HG02840 (cell line): ENCODE data around the gene GGACT.

ENCODE experiments used
- ATAC-seq: cut with Tn5 transposase; IDR thresholded peaks from one replicate; pipeline ENCODE4 v1.9.1; 2021; ENCODE audit warnings: mild to moderate bottlenecking, moderate library complexity, moderate number of reproducible peaks; ENCODE audit not compliant: unreplicated experiment, low FRiP score

GGACT gene

DNA sequence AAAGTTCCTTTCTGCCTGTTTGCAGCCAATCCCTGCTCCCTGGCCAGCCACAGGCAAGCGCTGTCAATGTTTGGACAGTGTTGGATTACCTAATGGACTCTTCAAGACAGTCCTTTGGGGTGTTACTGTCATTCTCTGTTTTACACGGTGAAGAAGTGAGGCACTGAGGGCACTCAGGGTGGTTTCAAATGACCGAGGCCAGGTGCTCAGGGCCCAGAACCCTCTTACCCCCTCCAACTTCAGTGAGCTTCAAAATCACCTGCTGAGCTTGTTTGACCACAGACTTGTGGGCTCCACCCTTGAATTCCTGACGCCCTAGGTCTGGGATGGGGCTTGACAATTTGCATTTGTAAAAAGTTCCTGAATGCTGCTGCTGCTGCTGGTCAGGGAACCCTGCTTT lies 97.9 kb downstream of the GGACT start:
- no peak for ATAC-seq

DNA sequence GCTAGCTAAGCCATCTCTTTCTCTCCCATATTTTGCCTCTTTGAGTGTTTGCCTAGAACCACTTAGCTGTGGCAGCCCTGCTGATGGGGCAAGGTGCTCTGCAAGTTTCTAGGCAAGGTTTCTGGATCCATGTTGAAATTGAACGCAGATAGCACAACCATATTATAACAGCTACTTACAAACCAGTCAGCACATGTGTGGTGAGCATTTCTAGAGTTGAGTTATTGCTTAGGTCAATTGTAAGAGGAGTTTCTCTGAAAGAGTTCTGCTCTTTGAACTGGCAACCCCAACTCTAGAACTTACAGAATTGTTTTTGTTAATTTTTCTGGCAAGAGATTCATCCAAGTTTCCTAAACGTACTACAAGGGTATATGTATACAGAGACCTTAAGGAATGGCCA lies 103.3 kb downstream of the GGACT start:
- no peak for ATAC-seq

DNA sequence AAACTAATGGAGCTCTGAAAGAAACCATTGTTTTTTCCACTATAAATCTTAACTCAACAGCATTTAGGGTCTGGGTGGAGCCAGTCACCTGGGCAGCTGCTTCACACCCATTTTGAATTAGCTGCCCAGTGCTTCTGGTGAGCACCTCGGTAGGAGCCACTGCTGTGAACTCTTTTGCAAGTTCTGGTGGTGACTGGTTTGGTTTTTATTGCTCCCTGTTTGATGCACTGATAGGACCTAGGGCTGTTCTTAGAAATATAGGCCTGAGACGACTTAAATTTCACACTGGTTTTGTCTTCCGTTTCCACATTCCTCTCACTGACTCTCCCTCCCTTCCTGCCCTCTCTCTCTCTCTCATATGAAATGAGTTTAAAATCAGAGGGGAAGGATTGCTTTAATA lies 103.9 kb downstream of the GGACT start:
- ATAC-seq, result no peak

DNA sequence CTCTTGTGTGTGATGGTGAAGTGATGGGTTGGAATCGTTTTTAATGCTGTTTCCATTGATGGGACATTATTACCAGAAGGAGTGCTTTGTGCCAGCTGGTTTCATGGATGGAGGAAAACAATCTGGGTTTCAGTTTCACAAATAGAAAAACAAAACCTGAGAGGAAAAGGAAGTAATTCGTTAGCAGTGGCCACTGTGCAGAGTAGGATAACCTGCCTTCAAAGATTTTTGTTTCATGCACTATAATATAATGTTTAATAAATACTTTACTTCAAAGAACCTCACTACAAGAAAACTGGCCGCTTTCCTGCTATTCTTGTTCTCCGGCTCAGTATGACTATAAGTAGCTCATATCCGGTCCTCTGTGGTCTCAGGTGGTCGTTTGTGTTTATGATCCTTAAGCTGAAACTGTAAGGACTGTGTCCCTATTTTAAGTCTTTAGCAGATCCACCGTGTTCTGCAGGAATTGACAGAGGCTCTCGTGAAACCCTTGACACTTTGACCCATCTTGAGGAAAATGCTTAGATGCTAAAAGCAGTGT lies 104.7 kb downstream of the GGACT start:
- ATAC-seq, result no peak

DNA sequence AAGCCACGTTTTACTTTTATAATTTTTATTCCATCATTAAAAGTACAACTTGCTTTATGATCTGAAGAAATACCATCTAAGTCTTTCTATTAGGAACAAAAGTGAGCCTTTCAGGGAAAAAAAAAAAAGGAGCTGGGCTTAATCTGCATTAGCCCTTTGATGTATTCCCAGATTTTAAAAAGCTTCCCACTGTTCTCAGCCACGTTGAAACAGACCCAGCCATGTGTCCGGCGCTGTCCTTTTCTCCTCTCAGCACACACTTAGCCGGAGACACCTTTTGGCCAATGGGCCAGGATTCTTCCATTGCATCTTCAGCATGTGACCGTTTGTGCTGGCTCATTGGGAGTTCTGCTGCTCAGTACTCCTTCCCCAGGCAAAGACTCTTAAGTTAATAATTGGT lies 105.5 kb downstream of the GGACT start:
- no peak for ATAC-seq

DNA sequence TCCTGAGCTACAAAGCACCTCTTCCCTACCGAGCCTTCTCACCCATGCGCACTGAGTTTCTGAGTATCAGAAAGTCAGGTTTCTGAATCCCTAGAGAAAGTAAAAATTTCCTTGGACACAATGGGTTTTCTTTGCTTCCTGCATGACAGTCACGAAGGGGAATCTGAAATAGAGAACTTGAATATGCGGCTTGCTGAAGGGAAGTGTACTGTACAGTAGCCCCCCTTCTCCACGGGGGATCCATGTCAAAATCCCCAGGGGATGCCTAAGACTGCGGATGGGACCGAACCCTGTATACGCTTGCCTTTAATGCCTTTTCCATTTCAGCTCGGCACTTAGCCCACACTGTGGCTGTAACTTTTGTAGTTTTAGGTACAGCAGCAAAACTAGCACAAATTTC lies 107.9 kb downstream of the GGACT start:
- no peak for ATAC-seq
